NAMALWA (cell line): ENCODE measurements around the gene BHLHE40.
A peak's percentile ranks its signal among the peaks of the same experiment; 100 is the strongest.

Source experiments
- DNase-seq: peaks from one replicate; pipeline ENCODE4 v3.0.0-alpha.2; 2015; ENCODE audit warnings: low spot score

BHLHE40 gene

DNA sequence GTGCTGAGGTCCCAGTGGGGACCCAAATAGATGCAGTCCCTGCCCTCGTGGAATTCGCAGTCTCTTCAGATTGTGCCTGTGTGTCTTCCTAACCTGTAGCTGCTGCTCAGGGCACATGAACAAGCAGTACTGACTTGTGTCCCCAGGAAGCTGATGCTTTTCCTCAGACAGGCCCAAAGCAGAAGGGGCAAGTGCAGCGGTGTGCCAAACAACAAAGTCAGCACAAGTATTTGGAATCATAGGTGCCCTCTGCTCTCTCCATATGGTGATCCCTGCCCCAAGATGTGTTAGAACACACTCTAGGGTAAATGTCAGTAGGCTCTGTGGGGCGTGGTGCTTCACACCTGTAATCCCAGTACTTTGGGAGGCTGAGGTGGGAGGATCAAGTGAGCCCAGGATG lies 21.9 kb downstream of the BHLHE40 start:
- no peak for DNase-seq

GRCh38 chr3:5001805-5002173 lies 22.6 kb downstream of the BHLHE40 start:
- no peak for DNase-seq

- no peak for DNase-seq
These were observed 23.1 kb downstream of the BHLHE40 start for GRCh38 chr3:5002174-5002870.

DNA sequence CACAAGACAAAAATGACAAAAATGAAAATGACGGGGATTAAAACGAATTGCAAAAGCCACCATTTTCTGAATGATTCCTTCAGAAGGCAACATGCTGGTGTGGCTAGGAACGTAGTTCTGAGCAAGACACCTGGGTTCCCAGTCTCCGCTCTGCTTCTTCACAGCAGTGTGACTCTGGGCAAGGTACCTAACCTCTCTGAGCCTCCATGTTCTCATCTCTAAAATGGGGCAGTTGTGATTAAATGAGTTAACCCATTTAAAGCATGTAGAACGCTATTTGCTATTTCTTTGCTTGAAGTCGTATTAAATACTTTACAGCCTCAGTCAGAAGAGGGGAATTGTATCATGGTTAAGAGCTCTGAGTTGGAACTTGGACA lies 23.6 kb downstream of the BHLHE40 start:
- DNase-seq, result no peak

- DNase-seq, result no peak
These were observed 25.3 kb downstream of the BHLHE40 start for GRCh38 chr3:5004319-5005152.

GRCh38 chr3:5005367-5005766 lies 26.1 kb downstream of the BHLHE40 start:
- DNase-seq, result no peak

- DNase-seq, result peak; percentile 54
These were observed 27.5 kb downstream of the BHLHE40 start for GRCh38 chr3:5006755-5007202.

- peak; percentile 52 for DNase-seq
These were observed 28.6 kb downstream of the BHLHE40 start for GRCh38 chr3:5007873-5008272.

- no peak for DNase-seq
These were observed 30.4 kb downstream of the BHLHE40 start for GRCh38 chr3:5009506-5010109.

GRCh38 chr3:5010140-5010539 lies 30.9 kb downstream of the BHLHE40 start:
- no peak for DNase-seq

- no peak for DNase-seq
These were observed 31.7 kb downstream of the BHLHE40 start for GRCh38 chr3:5010706-5011554.

DNA sequence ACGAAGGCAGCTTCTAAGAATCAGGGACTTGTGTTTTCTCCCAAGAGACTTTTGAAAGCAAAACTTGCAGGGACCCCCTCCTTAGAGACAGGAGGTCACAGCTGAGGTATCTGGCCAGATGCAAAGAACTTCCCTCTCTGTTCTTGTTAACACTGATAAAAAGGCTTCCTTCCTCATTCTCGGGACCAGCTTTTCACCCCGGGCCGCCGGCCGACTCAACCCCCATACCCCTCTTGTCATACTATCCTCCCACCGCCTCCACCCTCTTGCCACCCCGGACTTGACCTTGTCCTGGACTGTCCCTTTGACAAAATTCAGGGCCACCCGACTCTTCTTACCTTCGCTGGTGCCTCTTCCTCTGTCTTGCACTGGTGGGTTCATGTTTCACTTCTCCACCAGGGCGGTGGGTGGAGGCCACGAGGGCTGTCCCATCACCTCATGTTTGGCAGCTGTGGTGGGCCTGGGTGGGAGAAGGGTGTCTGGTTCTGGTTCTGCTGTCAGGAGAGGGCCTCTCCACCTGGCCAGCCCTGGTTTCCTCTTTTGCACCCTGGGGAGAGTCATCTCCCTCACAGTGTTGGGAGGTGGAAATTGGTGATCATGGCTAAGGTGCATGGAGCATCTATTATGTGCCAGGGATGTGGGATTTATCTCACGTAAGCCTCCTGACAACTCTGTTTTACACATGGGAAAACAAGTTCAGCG lies 32.5 kb downstream of the BHLHE40 start:
- DNase-seq, result peak; percentile 86

- DNase-seq, result peak; percentile 51
These were observed 33.1 kb downstream of the BHLHE40 start for GRCh38 chr3:5012367-5012766.

DNA sequence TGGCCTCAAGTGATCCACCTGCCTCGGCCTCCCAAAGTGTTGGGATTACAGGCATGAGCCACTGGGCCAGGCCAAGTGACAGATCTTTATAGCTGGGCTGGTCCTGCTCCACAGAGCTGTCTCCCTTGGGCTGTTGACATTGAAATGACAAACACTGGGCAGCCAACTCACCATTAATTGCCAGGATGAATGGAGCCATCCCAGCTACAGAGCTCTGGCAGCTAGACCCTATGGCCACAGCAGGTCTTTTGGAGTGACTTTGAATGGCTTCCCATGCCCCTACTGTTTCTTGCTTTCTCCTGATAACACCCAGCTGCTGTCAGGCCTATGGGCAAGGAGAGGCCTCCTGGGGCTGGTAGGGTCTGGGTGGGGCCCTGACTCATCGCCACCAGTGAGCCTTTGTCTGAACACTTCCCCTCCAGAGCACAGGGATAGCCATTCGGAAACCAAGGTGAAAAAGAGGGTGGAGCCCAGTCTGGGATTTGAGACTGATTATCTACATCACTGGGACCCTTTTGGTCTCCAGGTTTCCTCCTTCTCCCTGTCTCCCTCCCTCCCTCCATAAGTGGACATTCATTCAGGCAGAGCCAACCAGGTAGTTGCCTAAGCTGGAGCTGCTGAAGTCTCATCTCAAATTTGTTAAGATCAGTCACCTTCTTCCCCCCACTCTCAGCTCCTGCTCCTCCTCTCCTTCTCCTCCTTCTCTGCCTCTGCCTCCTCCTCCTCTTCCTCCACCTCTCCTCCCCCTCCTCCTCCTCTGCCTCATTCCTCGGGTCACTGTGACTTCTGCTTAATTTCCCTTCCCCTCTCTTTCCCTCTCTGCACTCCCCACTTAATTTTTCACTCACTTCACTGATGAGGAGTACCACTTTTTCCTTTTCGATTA lies 34.0 kb downstream of the BHLHE40 start:
- DNase-seq, result no peak

DNA sequence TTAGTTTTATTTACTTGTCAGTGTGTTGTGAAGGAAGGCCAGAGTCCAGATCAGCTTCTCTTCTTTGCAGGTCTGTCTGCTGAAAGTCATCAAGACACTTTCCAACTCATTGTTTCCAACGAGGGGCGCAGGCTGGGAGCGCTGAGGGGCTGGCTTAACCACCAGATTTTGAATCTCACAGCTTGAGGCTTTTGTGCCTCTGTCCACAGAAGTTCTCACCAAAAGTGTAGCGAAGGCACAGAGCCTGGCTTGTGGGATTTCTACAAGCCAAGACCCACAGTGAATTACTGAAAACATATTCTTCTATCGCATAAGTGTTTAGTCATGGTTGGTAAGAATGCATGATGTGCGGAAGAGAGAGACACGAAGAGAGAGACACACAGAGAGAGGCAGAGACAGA lies 35.2 kb downstream of the BHLHE40 start:
- DNase-seq, result no peak

GRCh38 chr3:5015056-5015455 lies 35.8 kb downstream of the BHLHE40 start:
- DNase-seq, result no peak

- DNase-seq, result peak; percentile 53
These were observed 37.2 kb downstream of the BHLHE40 start for GRCh38 chr3:5016211-5017161.

- DNase-seq, result no peak
These were observed 38.8 kb downstream of the BHLHE40 start for GRCh38 chr3:5017925-5018531.
